Activated T-cell treated with anti-CD3 and anti-CD28 coated beads, Interleukin-2, amount 50 U/mL, for 4 hours (primary cell): ENCODE results near the gene RPA3. TPM values are rescaled to one million over a fixed set of nuclear protein-coding genes. Genes with fewer than 3 reads are reported as not detected.

Experiments used
- ATAC-seq, 2 donors: fragments of 200-7000 bp; cut with Tn5 transposase; one replicate each; pipeline ENCODE4 v1.10.0; 2021
- DNase-seq: peaks from one replicate; pipeline ENCODE4 v3.0.0-alpha.2; 2020
- H3K27me3 Mint-ChIP-seq: one replicate; pipeline ENCODE4 v1.8.0; 2021; ENCODE audit warnings: low read depth, mixed read lengths
- H3K36me3 Mint-ChIP-seq: one replicate; pipeline ENCODE4 v1.8.0; 2022; ENCODE audit warnings: mixed read lengths; ENCODE audit not compliant: insufficient read depth
- H3K4me1 Mint-ChIP-seq: one replicate; pipeline ENCODE4 v1.8.0; 2021; ENCODE audit warnings: low read depth, mixed read lengths
- H3K4me3 Mint-ChIP-seq: one replicate; pipeline ENCODE4 v1.8.0; 2021; ENCODE audit warnings: mild to moderate bottlenecking, moderate library complexity, mixed read lengths
- H3K9me3 Mint-ChIP-seq: one replicate; pipeline ENCODE4 v1.8.0; 2021; ENCODE audit warnings: mixed read lengths
- total RNA-seq, 3 donors: library from RNA; stranded (reverse); gene quantifications; one replicate each; pipeline ENCODE4 v1.2.1, GENCODE V29; 2021

Gene RPA3
- total RNA-seq, 3 donors from 2014 or later = 76.9 to 82.6 (median 79.2) TPM

GRCh38 chr7:7641129-7641663 is 77.2 kb downstream of the RPA3 start:
- peaks cover 55% of the 10 kb centered on the region for H3K4me1 Mint-ChIP-seq
- peak overlapping the region; percentile 95 for H3K4me3 Mint-ChIP-seq
- ATAC-seq (peak; percentile 6 to 17), DNase-seq (no peak)
- peaks cover 29% of the 10 kb centered on the region for H3K36me3 Mint-ChIP-seq
- H3K27me3 Mint-ChIP-seq = no peaks in the 10 kb centered on the region
- no peaks in the 10 kb centered on the region for H3K9me3 Mint-ChIP-seq

GRCh38 chr7:7640221-7641128 is 77.9 kb downstream of the RPA3 start, which contains the start of gene UMAD1:
TSS of gene UMAD1 (plus strand) at chr7:7640752. CDS start at chr7:7673372, 32,620 bp downstream.
- DNase-seq (peak; percentile 96), ATAC-seq (peak; percentile 89 to 94)
- Mint-ChIP-seq H3K9me3 (no peaks in the 10 kb centered on the region), H3K4me1 (peaks cover 48% of the 10 kb centered on the region), H3K27me3 (no peaks in the 10 kb centered on the region), H3K4me3 (peak within 1 kb of the TSS; percentile 95), H3K36me3 (peaks cover 25% of the 10 kb centered on the region)

- Mint-ChIP-seq H3K9me3 (no peaks in the 10 kb centered on the region), H3K27me3 (no peaks in the 10 kb centered on the region), H3K4me3 (peak overlapping the region; percentile 95), H3K4me1 (peaks cover 48% of the 10 kb centered on the region), H3K36me3 (peaks cover 21% of the 10 kb centered on the region)
- ATAC-seq = peak; percentile 48 to 54
- peak; percentile 47 for DNase-seq
These were observed 78.6 kb downstream of the RPA3 start for GRCh38 chr7:7639847-7640220.

- DNase-seq (no peak), ATAC-seq (no peak)
- Mint-ChIP-seq H3K9me3 (no peaks in the 10 kb centered on the region), H3K36me3 (peaks cover 18% of the 10 kb centered on the region), H3K27me3 (no peaks in the 10 kb centered on the region), H3K4me3 (peak overlapping the region; percentile 95), H3K4me1 (peaks cover 44% of the 10 kb centered on the region)
These were observed 79.0 kb downstream of the RPA3 start for GRCh38 chr7:7639421-7639820.

GRCh38 chr7:7630626-7631329 is 87.6 kb downstream of the RPA3 start:
- peak; percentile 43 to 63 for ATAC-seq
- peaks cover 2% of the 10 kb centered on the region for H3K27me3 Mint-ChIP-seq
- DNase-seq = no peak

GRCh38 chr7:7628476-7628875 is 89.9 kb downstream of the RPA3 start:
- peaks cover 2% of the 10 kb centered on the region for H3K27me3 Mint-ChIP-seq
- H3K4me1 Mint-ChIP-seq = no peaks in the 10 kb centered on the region
- peaks cover 12% of the 10 kb centered on the region for H3K9me3 Mint-ChIP-seq
- H3K4me3 Mint-ChIP-seq = no peak overlapping the region
- ATAC-seq (no peak), DNase-seq (no peak)
- no peaks in the 10 kb centered on the region for H3K36me3 Mint-ChIP-seq

More at GRCh38 chr7:7630626-7631329, 87.6 kb downstream of the RPA3 start:
- Mint-ChIP-seq H3K9me3 (peaks cover 12% of the 10 kb centered on the region), H3K4me1 (no peaks in the 10 kb centered on the region), H3K4me3 (no peak overlapping the region), H3K36me3 (peaks cover 1% of the 10 kb centered on the region)

- DNase-seq (no peak), ATAC-seq (no peak)
- Mint-ChIP-seq H3K4me3 (no peak overlapping the region), H3K36me3 (no peaks in the 10 kb centered on the region), H3K9me3 (no peaks in the 10 kb centered on the region), H3K4me1 (peaks cover 4% of the 10 kb centered on the region), H3K27me3 (no peaks in the 10 kb centered on the region)
These were observed 97.7 kb downstream of the RPA3 start for GRCh38 chr7:7620644-7621210.

- H3K4me3 Mint-ChIP-seq = no peak overlapping the region
- DNase-seq (no peak), ATAC-seq (no peak)
- H3K36me3 Mint-ChIP-seq = no peaks in the 10 kb centered on the region
- no peaks in the 10 kb centered on the region for H3K9me3 Mint-ChIP-seq
- no peaks in the 10 kb centered on the region for H3K27me3 Mint-ChIP-seq
- H3K4me1 Mint-ChIP-seq = peaks cover 4% of the 10 kb centered on the region
These were observed 98.2 kb downstream of the RPA3 start for GRCh38 chr7:7620236-7620635.

GRCh38 chr7:7618410-7618809 is 100.0 kb downstream of the RPA3 start:
- H3K36me3 Mint-ChIP-seq = no peaks in the 10 kb centered on the region
- peaks cover 4% of the 10 kb centered on the region for H3K4me1 Mint-ChIP-seq
- H3K27me3 Mint-ChIP-seq = no peaks in the 10 kb centered on the region
- DNase-seq (no peak), ATAC-seq (no peak)
- H3K4me3 Mint-ChIP-seq = no peak overlapping the region
- no peaks in the 10 kb centered on the region for H3K9me3 Mint-ChIP-seq

GRCh38 chr7:7617550-7617949 is 100.9 kb downstream of the RPA3 start:
- no peak for ATAC-seq
- Mint-ChIP-seq H3K4me1 (peaks cover 4% of the 10 kb centered on the region), H3K4me3 (no peak overlapping the region), H3K36me3 (no peaks in the 10 kb centered on the region), H3K27me3 (no peaks in the 10 kb centered on the region), H3K9me3 (no peaks in the 10 kb centered on the region)
- no peak for DNase-seq

GRCh38 chr7:7614018-7614741 is 104.2 kb downstream of the RPA3 start:
- Mint-ChIP-seq H3K9me3 (no peaks in the 10 kb centered on the region), H3K4me3 (no peak overlapping the region), H3K27me3 (no peaks in the 10 kb centered on the region), H3K36me3 (peaks cover 2% of the 10 kb centered on the region), H3K4me1 (peaks cover 6% of the 10 kb centered on the region)
- ATAC-seq (no peak), DNase-seq (no peak)

GRCh38 chr7:7613210-7613609 is 105.2 kb downstream of the RPA3 start:
- peaks cover 2% of the 10 kb centered on the region for H3K36me3 Mint-ChIP-seq
- no peak for ATAC-seq
- peaks cover 6% of the 10 kb centered on the region for H3K4me1 Mint-ChIP-seq
- no peak overlapping the region for H3K4me3 Mint-ChIP-seq
- no peaks in the 10 kb centered on the region for H3K9me3 Mint-ChIP-seq
- no peaks in the 10 kb centered on the region for H3K27me3 Mint-ChIP-seq
- DNase-seq = no peak

GRCh38 chr7:7612519-7612918 is 105.9 kb downstream of the RPA3 start:
- Mint-ChIP-seq H3K9me3 (no peaks in the 10 kb centered on the region), H3K27me3 (no peaks in the 10 kb centered on the region), H3K4me3 (no peak overlapping the region), H3K36me3 (peaks cover 6% of the 10 kb centered on the region), H3K4me1 (peaks cover 3% of the 10 kb centered on the region)
- no peak for ATAC-seq
- no peak for DNase-seq

GRCh38 chr7:7609330-7609729 is 109.1 kb downstream of the RPA3 start:
- Mint-ChIP-seq H3K9me3 (no peaks in the 10 kb centered on the region), H3K4me1 (peaks cover 2% of the 10 kb centered on the region), H3K36me3 (peaks cover 11% of the 10 kb centered on the region), H3K27me3 (no peaks in the 10 kb centered on the region), H3K4me3 (no peak overlapping the region)
- ATAC-seq = no peak
- no peak for DNase-seq
